ENCODE measurements around the gene AFF3.

Gene AFF3

GRCh38 chr2:99700482-99701398 is 441.6 kb downstream of the AFF3 start:
- no peak for TF ChIP-seq CTCF (conservative IDR thresholded peaks at IDR 0.05; ENCODE audit: low read depth)
- DNase-seq (ENCODE audit: low spot score): no peak
- CTCF ChIA-PET: no interaction called here
- no peak overlapping the region for H3K27ac ChIP-seq
- POLR2A ChIA-PET (ENCODE audit: low non-redundant PET): no interaction called here

- TF ChIP-seq CTCF (conservative IDR thresholded peaks at IDR 0.05; ENCODE audit: low read depth): no peak
- POLR2A ChIA-PET (ENCODE audit: low non-redundant PET): no interaction called here
- CTCF ChIA-PET: no interaction called here
- no peak overlapping the region for H3K27ac ChIP-seq
- peak; percentile 40 for DNase-seq (ENCODE audit: low spot score)
Measured at GRCh38 chr2:99698896-99699295, 443.5 kb downstream of the AFF3 start.

- DNase-seq (ENCODE audit: low spot score): peak; percentile 20
- ChIA-PET POLR2A (ENCODE audit: low non-redundant PET) (no interaction called here), CTCF (interaction anchor here (0.7 kb wide), 1 partner anchor 16 kb away, joined by 5 read pairs; no protein-coding TSS in a partner anchor)
- H3K27ac ChIP-seq: no peak overlapping the region
- no peak for TF ChIP-seq CTCF (conservative IDR thresholded peaks at IDR 0.05; ENCODE audit: low read depth)
Measured at GRCh38 chr2:99697811-99698568, 444.4 kb downstream of the AFF3 start.

GRCh38 chr2:99695944-99696253 is 446.5 kb downstream of the AFF3 start:
- no peak for DNase-seq (ENCODE audit: low spot score)
- ChIA-PET POLR2A (ENCODE audit: low non-redundant PET) (no interaction called here), CTCF (interaction anchor here (0.7 kb wide), 1 partner anchor 707 kb away, joined by 11 read pairs; no protein-coding TSS in a partner anchor)
- no peak overlapping the region for H3K27ac ChIP-seq
- no peak for TF ChIP-seq CTCF (conservative IDR thresholded peaks at IDR 0.05; ENCODE audit: low read depth)

- POLR2A ChIA-PET (ENCODE audit: low non-redundant PET): no interaction called here
- no peak overlapping the region for H3K27ac ChIP-seq
- CTCF ChIA-PET: interaction anchor here (0.5 to 0.7 kb wide), 2 partner anchors 708 to 915 kb away, joined by 3 to 11 read pairs; no protein-coding TSS in a partner anchor
- DNase-seq (ENCODE audit: low spot score): no peak
- no peak for TF ChIP-seq CTCF (conservative IDR thresholded peaks at IDR 0.05; ENCODE audit: low read depth)
Measured at GRCh38 chr2:99695130-99695943, 447.1 kb downstream of the AFF3 start.

GRCh38 chr2:99694331-99694730 is 448.1 kb downstream of the AFF3 start:
- no peak for TF ChIP-seq CTCF (conservative IDR thresholded peaks at IDR 0.05; ENCODE audit: low read depth)
- CTCF ChIA-PET: interaction anchor here (0.5 to 0.6 kb wide), 2 partner anchors 381 to 916 kb away, joined by 3 read pairs; no protein-coding TSS in a partner anchor
- POLR2A ChIA-PET (ENCODE audit: low non-redundant PET): no interaction called here
- H3K27ac ChIP-seq: no peak overlapping the region
- DNase-seq (ENCODE audit: low spot score): no peak
